Left ventricle myocardium inferior (tissue), 1 donor: ENCODE measurements around the gene DCDC2B. TPM values are rescaled to one million over a fixed set of nuclear protein-coding genes. Genes with fewer than 3 reads are reported as not detected.

ENCODE experiments used
- DNase-seq: peaks from one replicate; pipeline ENCODE4 v3.0.0-alpha.2; 2020
- H3K27ac ChIP-seq: fragments of 200-600 bp; replicated peaks from 2 replicates; pipeline ENCODE4 v1.8.0; 2021
- H3K27me3 ChIP-seq: fragments of 200-600 bp; 2 replicates; pipeline ENCODE4 v1.8.0; 2021; ENCODE audit warnings: low read depth
- H3K36me3 ChIP-seq: fragments of 200-600 bp; 2 replicates; pipeline ENCODE4 v1.8.0; 2021
- H3K4me1 ChIP-seq: fragments of 200-600 bp; 2 replicates; pipeline ENCODE4 v1.8.0; 2021
- H3K4me3 ChIP-seq: fragments of 200-600 bp; 2 replicates; pipeline ENCODE4 v1.8.0; 2021; ENCODE audit warnings: mild to moderate bottlenecking, moderate library complexity
- H3K9me3 ChIP-seq: fragments of 200-600 bp; replicated peaks from 2 replicates; pipeline ENCODE4 v1.8.0; 2021
- CTCF ChIP-seq: fragments of 200-600 bp; IDR thresholded peaks from 2 replicates; pipeline ENCODE4 v1.8.0; 2021; ENCODE audit warnings: antibody characterized with exemption, mild to moderate bottlenecking, borderline replicate concordance
- intact Hi-C: fragments of 100-400 bp; cut with micrococcal nuclease; formaldehyde crosslinking; loops from one replicate; pipeline ENCODE4 v1.11.0; 2022
- total RNA-seq: library from RNA; stranded (reverse); fragmentation: NEBNext Ultra II Directional; extraction: Animal tissue kit (Norgen Biotek cat#: 25700); gene quantifications from one replicate; pipeline ENCODE4 v1.2.1, GENCODE V29; 2021
- donor health status: DM: no; HTN: yes; CAD: no; lungs with severe emphysema.

The DCDC2B gene
- total RNA-seq, 1 donor from 2014 or later, result not detected

DNA sequence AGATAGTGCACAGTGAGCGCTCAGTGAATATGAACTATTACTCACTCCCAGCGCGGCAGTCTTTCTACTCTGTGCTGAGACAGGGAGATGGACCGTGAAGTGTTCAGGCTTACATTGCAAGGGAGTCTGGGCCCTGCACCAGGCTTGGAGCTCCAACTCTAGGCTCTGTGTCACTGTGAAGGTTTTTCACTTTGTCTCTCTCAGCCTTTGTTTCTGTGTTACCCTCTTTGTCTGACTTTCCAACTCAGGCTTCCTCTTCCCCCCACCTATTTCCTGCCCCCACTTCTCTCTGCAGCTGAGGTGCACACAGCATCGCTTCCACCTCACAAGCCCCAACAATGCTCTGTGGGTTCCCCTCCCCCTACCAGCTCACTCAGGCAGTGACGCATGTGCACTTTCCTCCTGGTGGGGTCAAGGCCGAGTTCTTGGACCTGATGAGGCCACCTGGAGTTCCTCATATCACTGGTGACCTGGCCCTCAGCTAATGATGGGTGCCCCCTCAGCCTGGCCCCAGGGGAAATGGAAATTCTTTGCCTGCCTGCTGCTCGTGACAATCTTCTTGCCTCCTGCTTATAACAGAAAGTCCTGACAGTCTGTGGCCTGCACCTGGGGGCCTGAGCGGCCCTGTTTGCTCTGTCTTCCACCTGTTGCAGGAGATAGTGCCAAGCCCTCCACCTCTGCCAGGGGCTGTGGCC is 41.1 kb downstream of the DCDC2B start:
- H3K36me3 ChIP-seq, result no peaks in the 10 kb centered on the region
- H3K4me1 ChIP-seq, result peaks cover 78% of the 10 kb centered on the region
- peak overlapping the region; percentile 88 for H3K27ac ChIP-seq
- TF ChIP-seq CTCF, result no peak
- no peaks in the 10 kb centered on the region for H3K9me3 ChIP-seq
- DNase-seq, result peak; percentile 31
- H3K27me3 ChIP-seq, result no peaks in the 10 kb centered on the region
- intact Hi-C loops, result no loop called here
- H3K4me3 ChIP-seq, result no peak overlapping the region

GRCh38 chr1:32250893-32251716 is 42.2 kb downstream of the DCDC2B start, which contains the start of gene LCK:
LCK (plus strand) TSS chr1:32251265; CDS start chr1:32274330, 23,065 bp downstream.
- H3K27ac ChIP-seq, result peak within 1 kb of the TSS; percentile 88
- TF ChIP-seq CTCF, result no peak
- H3K27me3 ChIP-seq, result no peaks in the 10 kb centered on the region
- peaks cover 70% of the 10 kb centered on the region for H3K4me1 ChIP-seq
- DNase-seq, result no peak
- H3K9me3 ChIP-seq, result no peaks in the 10 kb centered on the region
- H3K36me3 ChIP-seq, result no peaks in the 10 kb centered on the region
- intact Hi-C loops, result no loop called here
- no peak within 1 kb of the TSS for H3K4me3 ChIP-seq

DNA sequence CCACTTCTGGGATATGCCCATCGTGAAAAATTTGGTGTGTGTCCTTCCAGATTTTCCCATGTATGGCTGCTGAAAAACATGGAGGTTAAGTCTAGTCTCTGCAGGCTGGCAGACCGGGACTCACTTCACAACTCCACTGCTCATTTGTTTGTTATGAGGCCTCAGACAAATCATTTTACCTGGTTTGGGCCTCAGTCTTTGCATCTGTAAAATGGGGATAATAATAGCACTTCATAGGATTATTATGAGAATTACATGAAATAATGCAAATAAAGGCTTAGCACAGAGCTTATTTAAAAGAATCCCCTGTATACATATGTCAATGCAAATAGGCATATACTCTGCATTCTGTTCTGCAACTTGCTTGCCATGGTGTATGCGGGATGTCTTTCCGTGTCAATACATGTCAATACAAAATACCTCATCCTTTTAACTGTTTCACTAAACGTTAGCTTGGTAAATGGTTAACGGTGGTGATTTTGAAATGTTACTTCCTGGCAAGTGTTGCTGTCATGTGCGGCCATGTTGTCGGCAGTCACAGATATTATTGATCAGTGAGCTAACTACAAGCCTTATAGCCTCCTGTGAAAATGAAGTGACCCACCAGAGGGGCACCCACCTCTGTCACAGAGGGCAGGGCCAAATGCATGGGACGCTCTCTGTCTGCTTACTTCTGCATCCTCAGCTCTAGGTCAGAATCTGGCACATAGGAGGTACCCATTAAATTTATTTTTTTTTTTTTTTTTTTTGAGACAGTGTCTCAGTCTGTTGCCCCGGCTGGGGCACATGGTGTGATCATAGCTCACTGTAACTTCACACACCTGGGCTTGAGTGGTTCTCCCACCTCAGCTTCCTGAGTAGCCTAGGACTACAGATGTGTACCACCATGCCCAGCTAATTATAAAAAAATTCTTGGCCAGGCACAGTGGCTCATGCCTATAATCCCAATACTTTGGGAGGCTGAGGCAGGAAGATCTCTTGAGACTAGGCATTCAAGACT is 46.5 kb downstream of the DCDC2B start:
- intact Hi-C loops, result no loop called here
- Histone ChIP-seq H3K36me3 (no peaks in the 10 kb centered on the region), H3K4me1 (peaks cover 28% of the 10 kb centered on the region), H3K4me3 (no peak overlapping the region), H3K27ac (no peak overlapping the region), H3K9me3 (no peaks in the 10 kb centered on the region), H3K27me3 (no peaks in the 10 kb centered on the region)
- no peak for DNase-seq
- TF ChIP-seq CTCF, result no peak

- DNase-seq, result no peak
- H3K27me3 ChIP-seq, result no peaks in the 10 kb centered on the region
- H3K4me1 ChIP-seq, result peaks cover 15% of the 10 kb centered on the region
- no peak for TF ChIP-seq CTCF
- H3K9me3 ChIP-seq, result no peaks in the 10 kb centered on the region
- intact Hi-C loops, result no loop called here
- no peaks in the 10 kb centered on the region for H3K36me3 ChIP-seq
- H3K4me3 ChIP-seq, result no peak overlapping the region
- H3K27ac ChIP-seq, result no peak overlapping the region
Measured at GRCh38 chr1:32256473-32257226, 47.8 kb downstream of the DCDC2B start.
